GM10266 (cell line): ENCODE measurements around the gene YIPF1.
"Not testable (repeated sequence)": the region's sequence is repeated elsewhere in the genome, so short reads cannot be mapped to it uniquely, and the experiment has no call there.

Source experiments
- DNase-seq: peaks from one replicate; pipeline ENCODE4 v3.0.0; 2012; ENCODE audit errors: extremely low spot score
- CTCF ChIP-seq: IDR thresholded peaks from 2 replicates; pipeline ENCODE4 v1.5.1; 2012; ENCODE audit warnings: mild to moderate bottlenecking, low read depth; ENCODE audit not compliant: control insufficient read depth, insufficient read depth; ENCODE audit errors: missing control alignments

Gene YIPF1

GRCh38 chr1:53821380-53821779, 68.2 kb downstream of the YIPF1 start:
- no peak for DNase-seq
- no peak for TF ChIP-seq CTCF

- no peak for TF ChIP-seq CTCF
- no peak for DNase-seq
These were observed 70.2 kb downstream of the YIPF1 start for GRCh38 chr1:53819387-53819786.

GRCh38 chr1:53816584-53816983, 73.0 kb downstream of the YIPF1 start:
- not testable (repeated sequence) for DNase-seq

- not testable (repeated sequence) for DNase-seq
These were observed 74.1 kb downstream of the YIPF1 start for GRCh38 chr1:53815484-53815883.

GRCh38 chr1:53811414-53811851, 78.2 kb downstream of the YIPF1 start:
- peak; percentile 31 for TF ChIP-seq CTCF
- no peak for DNase-seq

- no peak for TF ChIP-seq CTCF
- no peak for DNase-seq
These were observed 79.1 kb downstream of the YIPF1 start for GRCh38 chr1:53810497-53810896.

GRCh38 chr1:53810007-53810406, 79.6 kb downstream of the YIPF1 start:
- TF ChIP-seq CTCF: no peak
- DNase-seq: no peak

- DNase-seq: no peak
- no peak for TF ChIP-seq CTCF
These were observed 81.7 kb downstream of the YIPF1 start for GRCh38 chr1:53807916-53808315.
